Stimulated activated CD8-positive, alpha-beta memory T cell treated with anti-CD3 and anti-CD28 coated beads, Interleukin-4, amount 100 ng/mL, for 4 hours (primary cell): ENCODE results near the gene OR2D3.
"Not testable (repeated sequence)": the region's sequence is repeated elsewhere in the genome, so short reads cannot be mapped to it uniquely, and the experiment has no call there.

Experiments
- DNase-seq, 2 donors: peaks; one replicate each; pipeline ENCODE4 v3.0.0-alpha.2; 2020; ENCODE audit warnings: low read depth in 2 of 2, low spot score in 1 of 2

Gene OR2D3

DNA sequence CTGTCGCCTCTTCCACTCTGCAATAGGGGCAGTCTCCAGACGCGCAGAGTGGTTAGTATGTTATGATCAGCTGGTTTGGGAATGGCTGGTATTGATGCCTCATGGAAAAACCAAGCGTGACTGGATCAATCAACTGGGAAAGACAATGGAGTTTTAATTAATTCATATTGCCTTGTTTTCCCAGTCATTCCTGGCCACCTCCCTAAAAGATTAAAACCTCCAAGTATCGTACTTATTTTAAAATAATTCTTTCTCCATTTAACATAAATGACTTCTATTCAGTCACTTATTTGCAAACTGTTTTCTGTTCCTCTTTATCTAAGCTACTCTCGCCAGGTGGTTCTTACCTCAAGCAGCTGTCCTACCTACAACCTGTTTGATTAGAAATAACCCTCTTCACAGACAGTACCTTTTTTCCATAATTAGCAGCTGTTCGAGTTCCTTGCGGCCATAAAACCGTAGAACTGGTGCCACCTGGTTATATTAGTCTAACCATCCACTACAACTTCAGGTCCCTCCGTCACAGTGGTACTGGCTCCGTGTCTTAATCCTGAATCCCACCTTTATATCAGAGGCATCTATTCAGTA is 6.3 kb downstream of the OR2D3 start:
- DNase-seq = no peak

DNA sequence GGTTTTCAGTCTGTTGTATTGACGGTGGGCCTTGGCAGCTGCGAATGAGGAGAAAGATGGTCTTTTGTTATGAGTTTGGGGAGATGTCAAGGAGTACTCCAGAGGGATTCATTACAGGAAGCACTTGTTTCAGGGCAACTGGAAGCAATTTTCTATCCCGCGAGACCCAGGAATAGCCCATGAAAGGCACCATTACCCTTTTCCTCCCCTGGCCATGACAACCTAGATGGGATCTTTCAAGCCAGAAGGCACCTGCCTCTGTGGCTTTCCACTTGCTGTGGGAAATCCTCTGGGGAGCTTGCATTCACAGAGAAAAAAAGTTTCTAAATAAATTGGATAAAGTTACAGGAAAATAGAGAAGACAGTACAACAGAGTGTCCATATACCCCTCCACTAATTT is 8.1 kb downstream of the OR2D3 start:
- DNase-seq = no peak

DNA sequence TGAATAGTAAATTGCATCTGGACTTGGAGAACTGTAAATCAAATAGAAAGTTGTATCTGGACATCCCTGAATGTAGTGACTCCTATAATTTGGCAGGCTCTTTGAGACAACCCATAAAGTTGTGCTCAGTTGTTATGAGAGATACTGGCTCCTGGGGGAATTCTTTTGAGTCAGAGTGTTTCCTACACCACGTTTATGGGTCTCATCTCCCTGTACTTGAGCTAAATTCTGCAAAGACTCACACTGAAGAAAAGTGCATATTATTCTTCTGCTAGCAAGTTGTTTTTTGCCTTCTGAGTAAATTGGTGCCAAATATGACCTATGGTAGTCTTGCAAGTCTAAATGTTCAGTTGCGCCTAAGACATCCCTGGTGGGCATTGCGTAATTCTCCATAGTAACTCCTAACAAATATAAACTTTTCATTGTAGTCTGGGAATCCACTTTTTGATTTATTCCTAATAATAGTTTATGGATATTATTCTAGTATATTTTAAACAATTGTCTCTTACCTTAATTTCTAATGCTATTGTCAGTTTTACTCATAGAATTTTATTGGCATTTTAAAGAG is 10.4 kb downstream of the OR2D3 start:
- DNase-seq = no peak

DNA sequence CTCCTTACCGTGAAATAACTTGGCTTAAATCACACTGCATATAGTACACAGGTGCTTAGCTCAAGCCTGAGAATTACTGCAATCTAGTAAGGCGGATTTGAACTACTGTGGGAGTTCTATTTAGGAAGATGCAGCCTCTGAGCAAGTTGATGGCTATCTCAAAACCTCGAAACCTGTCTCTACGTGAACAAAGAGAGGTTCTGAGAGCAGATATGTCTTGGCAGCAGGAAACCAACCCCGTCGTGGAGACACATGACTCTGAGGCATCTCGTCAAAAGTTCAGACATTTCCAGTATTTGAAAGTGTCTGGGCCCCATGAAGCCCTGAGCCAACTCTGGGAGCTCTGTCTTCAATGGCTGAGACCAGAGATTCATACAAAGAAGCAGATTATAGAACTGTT is 11.3 kb downstream of the OR2D3 start:
- no peak for DNase-seq

DNA sequence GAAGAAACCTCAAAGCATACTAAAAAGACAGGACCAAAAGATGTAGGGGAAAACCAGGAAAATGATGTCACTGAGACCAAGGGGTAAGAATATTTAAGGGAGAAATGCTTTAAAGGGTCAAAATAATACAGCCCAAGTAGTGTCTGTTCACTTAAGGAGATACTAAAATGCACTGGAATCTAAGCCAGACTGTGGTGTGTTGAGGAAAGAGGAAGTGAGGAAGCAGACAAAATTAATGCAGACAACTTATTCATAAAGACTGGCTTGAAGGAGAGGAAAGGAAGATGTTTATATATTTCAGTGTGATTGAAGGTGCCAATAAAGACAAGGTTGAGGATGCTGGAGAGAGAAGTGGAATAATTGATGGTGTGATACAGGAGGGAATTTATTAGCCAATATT is 21.2 kb downstream of the OR2D3 start:
- DNase-seq = no peak

DNA sequence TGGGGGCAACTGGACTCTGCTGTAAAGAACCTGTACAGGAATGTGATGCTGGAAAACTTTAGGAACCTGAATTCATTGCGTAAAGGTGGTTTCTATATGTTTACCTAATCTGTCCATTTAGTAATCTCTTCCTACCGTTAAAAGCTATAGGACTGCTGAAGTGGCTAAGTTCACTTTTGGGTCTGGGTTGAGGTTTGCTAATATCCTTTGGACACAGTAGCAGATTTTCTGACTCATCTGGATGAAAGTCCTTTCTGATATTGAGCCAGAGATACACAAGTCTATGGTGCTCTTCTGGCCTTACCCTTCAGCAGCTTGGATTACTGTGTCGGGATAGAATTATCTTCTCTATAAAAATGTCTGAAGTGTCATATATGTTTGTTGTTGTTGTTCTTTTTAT is 22.3 kb downstream of the OR2D3 start:
- DNase-seq = no peak

DNA sequence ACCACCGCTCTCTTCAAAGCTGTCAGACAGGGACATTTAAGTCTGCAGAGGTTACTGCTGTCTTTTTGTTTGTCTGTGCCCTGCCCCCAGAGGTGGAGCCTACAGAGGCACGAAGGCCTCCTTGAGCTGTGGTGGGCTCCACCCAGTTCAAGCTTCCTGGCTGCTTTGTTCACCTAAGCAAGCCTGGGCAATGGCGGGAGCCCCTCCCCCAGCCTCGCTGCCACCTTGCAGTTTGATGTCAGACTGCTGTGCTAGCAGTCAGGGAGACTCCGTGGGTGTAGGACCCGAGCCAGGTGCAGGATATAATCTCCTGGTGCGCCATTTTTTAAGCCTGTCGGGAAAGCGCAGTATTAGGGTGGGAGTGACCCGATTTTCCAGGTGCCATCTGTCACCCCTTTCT is 33.4 kb downstream of the OR2D3 start:
- DNase-seq = not testable (repeated sequence)

DNA sequence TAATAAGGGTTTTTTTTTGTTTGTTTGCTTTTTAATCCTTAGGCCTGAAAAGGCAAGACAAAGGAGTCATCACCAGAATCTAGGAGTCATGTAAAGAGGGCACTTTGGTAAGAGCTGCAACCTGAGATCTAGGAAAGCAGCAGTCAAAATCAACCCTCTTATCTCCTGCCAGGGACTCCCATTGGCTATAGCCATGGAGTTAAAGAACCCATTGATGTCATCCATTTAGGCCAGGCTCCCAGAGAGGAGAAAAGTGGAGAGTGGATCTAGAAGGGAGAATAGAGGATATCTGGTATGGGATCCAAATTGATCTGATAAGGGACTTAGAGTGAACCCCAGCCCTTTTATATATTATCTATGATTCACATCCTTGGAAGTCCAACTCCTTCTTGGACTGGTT is 41.3 kb downstream of the OR2D3 start:
- DNase-seq = no peak

DNA sequence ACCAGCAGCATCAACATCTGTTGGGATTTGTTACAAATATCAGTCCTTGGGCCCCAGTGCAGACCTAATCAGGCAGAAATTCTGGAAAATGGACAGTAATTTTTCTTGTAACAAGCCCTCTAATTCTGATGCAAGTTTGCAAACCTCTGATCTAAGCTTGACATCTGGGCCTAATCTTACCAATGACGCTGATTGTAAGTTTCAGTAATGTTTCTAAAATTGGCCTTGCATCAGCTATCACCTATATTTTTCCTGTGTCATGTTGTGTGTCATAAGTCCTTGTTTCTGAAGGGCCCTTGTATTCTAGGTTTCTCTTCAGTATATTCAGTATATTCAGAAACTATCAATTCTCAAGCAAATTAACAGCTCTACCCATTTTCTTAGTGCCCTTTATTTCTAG is 41.9 kb downstream of the OR2D3 start:
- no peak for DNase-seq

DNA sequence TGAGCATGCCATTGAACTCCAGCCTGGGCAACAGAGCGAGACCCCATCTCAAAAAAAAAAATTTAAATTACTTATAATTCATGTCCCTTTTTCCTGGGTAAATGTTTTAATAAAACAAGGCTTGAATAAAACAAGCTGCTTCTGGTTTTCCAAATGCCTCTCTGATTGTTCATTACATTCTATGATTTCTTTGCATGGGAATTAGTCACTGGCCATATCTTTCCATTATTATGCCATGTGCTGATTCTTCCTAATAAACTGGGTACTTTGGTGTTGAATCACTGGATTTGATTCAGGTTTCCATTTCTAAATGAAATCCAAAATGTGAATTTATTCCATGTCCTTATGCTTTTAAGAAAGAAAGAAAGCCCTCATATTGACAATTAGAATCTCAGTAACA is 48.0 kb downstream of the OR2D3 start:
- DNase-seq = no peak

DNA sequence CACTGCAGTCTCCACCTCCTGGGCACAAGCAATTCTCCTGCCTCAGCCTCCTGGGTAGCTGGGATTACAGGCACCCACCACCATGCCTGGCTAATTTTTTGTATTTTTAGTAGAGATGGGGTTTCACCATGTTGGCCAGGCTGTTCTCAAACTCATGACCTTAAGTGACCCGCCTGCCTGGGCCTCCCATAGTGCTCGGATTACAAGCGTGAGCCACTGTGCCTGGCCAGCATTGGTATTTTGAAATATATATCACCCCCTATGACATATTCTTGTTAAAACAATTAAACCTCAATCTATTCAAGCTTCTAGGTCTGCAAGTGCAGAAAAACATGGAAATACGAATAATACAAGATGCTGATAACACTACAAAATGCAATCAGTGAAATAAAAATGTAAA is 49.1 kb downstream of the OR2D3 start:
- not testable (repeated sequence) for DNase-seq
